Measurements from ENCODE around the gene MMD2.

GRCh38 chr7:4944939-4945338 lies 14.0 kb downstream of the MMD2 start:
- TF ChIP-seq CTCF (IDR thresholded peaks at IDR 0.05) (no peak), EZH2 (IDR thresholded peaks at IDR 0.05; ENCODE audit: borderline replicate concordance, insufficient read depth, low read depth, low read length, poor library complexity, severe bottlenecking) (no peak)

Data from B cell (primary cell).